Hepatocyte (in vitro differentiated cells): ENCODE results near the gene WFDC13.

ENCODE experiments used
- CTCF ChIP-seq: fragments of 200-600 bp; sonication (generic); IDR thresholded peaks from 2 replicates; pipeline ENCODE4 v1.5.1; 2016; ENCODE audit warnings: antibody characterized with exemption, mild to moderate bottlenecking; ENCODE audit not compliant: poor library complexity
- EZH2 ChIP-seq: fragments of 200-600 bp; sonication (generic); IDR thresholded peaks from 2 replicates; pipeline ENCODE4 v1.6.1; 2016; ENCODE audit warnings: antibody characterized with exemption, mild to moderate bottlenecking, borderline replicate concordance
- EZH2phosphoT487 ChIP-seq: fragments of 200-600 bp; sonication (generic); IDR thresholded peaks from one replicate; pipeline ENCODE4 v1.6.1; 2018; ENCODE audit warnings: antibody characterized with exemption, mild to moderate bottlenecking, low read depth, moderate library complexity; ENCODE audit not compliant: unreplicated experiment, severe bottlenecking

- no peak for TF ChIP-seq CTCF
- TF ChIP-seq EZH2: no peak
- TF ChIP-seq EZH2phosphoT487: no peak
Measured at GRCh38 chr20:45701873-45702272, at the start of gene WFDC13.
